Measurements from ENCODE around the gene CWC27.

Gene CWC27

DNA sequence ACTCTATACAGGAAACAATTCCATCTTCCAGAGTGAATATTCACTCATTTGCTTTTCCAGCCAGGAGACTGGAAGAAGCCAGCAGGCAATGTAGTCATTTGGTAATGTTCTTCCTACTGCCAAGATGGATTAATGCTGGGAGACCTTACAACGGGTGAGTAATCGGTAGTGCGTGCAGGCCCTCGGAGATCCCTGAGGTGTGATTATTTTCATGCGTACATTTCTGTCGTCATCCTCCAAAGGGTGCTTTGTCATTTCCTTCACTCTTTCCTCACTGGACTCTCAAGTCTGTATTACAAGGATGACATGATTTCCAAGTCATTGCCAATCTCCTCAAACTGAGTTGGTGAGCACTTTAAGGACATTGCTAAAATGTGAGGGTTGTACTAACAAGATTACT, 263.5 kb downstream of the CWC27 start:
- no peak for DNase-seq (ENCODE audit: low read depth in 1 of 2, low spot score in 1 of 2)
- TF ChIP-seq, protein P1, sequence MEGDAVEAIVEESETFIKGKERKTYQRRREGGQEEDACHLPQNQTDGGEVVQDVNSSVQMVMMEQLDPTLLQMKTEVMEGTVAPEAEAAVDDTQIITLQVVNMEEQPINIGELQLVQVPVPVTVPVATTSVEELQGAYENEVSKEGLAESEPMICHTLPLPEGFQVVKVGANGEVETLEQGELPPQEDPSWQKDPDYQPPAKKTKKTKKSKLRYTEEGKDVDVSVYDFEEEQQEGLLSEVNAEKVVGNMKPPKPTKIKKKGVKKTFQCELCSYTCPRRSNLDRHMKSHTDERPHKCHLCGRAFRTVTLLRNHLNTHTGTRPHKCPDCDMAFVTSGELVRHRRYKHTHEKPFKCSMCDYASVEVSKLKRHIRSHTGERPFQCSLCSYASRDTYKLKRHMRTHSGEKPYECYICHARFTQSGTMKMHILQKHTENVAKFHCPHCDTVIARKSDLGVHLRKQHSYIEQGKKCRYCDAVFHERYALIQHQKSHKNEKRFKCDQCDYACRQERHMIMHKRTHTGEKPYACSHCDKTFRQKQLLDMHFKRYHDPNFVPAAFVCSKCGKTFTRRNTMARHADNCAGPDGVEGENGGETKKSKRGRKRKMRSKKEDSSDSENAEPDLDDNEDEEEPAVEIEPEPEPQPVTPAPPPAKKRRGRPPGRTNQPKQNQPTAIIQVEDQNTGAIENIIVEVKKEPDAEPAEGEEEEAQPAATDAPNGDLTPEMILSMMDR (IDR thresholded peaks at IDR 0.05; ENCODE audit: insufficient read depth, low read length) = no peak
- TF ChIP-seq GABPA (IDR thresholded peaks at IDR 0.05; ENCODE audit: low read depth) = no peak
- TF ChIP-seq SPI1 (IDR thresholded peaks at IDR 0.05; ENCODE audit: borderline replicate concordance, low read depth) = no peak
- TF ChIP-seq, protein P2, sequence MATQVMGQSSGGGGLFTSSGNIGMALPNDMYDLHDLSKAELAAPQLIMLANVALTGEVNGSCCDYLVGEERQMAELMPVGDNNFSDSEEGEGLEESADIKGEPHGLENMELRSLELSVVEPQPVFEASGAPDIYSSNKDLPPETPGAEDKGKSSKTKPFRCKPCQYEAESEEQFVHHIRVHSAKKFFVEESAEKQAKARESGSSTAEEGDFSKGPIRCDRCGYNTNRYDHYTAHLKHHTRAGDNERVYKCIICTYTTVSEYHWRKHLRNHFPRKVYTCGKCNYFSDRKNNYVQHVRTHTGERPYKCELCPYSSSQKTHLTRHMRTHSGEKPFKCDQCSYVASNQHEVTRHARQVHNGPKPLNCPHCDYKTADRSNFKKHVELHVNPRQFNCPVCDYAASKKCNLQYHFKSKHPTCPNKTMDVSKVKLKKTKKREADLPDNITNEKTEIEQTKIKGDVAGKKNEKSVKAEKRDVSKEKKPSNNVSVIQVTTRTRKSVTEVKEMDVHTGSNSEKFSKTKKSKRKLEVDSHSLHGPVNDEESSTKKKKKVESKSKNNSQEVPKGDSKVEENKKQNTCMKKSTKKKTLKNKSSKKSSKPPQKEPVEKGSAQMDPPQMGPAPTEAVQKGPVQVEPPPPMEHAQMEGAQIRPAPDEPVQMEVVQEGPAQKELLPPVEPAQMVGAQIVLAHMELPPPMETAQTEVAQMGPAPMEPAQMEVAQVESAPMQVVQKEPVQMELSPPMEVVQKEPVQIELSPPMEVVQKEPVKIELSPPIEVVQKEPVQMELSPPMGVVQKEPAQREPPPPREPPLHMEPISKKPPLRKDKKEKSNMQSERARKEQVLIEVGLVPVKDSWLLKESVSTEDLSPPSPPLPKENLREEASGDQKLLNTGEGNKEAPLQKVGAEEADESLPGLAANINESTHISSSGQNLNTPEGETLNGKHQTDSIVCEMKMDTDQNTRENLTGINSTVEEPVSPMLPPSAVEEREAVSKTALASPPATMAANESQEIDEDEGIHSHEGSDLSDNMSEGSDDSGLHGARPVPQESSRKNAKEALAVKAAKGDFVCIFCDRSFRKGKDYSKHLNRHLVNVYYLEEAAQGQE (IDR thresholded peaks at IDR 0.05; ENCODE audit: insufficient replicate concordance, low read depth) = no peak
- no peak for TF ChIP-seq POLR2AphosphoS5 (IDR thresholded peaks at IDR 0.05; ENCODE audit: low read depth)
- H3K27me3 ChIP-seq (ENCODE audit: insufficient read depth, poor library complexity, severe bottlenecking) = no peaks in the 10 kb centered on the region
- no peak overlapping the region for H3K27ac ChIP-seq (replicated peaks)
- H3K4me3 ChIP-seq (replicated peaks; ENCODE audit: insufficient read depth, low read length) = no peak overlapping the region

DNA sequence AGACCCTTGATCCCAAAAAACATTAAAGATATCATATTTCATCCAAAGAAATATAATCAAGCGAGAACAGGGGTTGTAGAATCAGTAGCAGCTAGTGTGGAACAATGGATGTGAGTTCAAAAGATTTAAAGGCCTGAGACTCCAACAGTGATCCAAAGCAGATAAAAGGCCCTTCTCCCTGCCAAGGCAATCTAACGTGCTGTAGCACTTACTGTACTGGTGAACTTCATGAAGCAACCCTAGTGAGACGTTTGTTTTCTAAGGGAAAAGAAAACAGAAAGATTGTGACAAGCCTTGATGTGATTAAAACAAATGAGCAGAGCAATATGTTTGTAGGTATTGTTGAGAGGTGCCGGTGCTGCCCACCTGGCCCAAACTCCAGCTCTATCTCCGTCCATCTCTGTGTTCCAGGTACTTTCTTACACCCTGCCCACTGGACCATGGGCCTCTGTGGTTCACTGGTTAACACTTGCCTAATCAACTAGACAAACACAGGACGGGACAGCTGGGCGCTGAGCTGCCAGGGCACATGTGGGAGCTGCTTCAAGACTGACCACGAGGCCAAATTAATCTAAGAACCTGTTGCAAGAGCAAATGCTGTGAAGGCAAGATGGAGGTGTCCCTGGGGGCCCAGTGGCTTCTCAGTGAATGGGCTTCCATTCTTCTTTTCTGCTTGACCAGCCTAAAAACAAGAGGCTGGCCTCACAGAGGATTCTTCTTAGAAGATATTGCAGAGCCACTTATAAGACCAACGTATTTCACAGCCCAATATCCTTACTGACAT, 265.5 kb downstream of the CWC27 start:
- DNase-seq (ENCODE audit: low read depth in 1 of 2, low spot score in 1 of 2) = no peak
- H3K27ac ChIP-seq (replicated peaks) = no peak overlapping the region
- TF ChIP-seq GABPA (IDR thresholded peaks at IDR 0.05; ENCODE audit: low read depth) (no peak), SPI1 (IDR thresholded peaks at IDR 0.05; ENCODE audit: borderline replicate concordance, low read depth) (no peak), POLR2AphosphoS5 (IDR thresholded peaks at IDR 0.05; ENCODE audit: low read depth) (no peak)
- TF ChIP-seq, protein P2 (IDR thresholded peaks at IDR 0.05; ENCODE audit: insufficient replicate concordance, low read depth) = no peak
- TF ChIP-seq, protein P1 (IDR thresholded peaks at IDR 0.05; ENCODE audit: insufficient read depth, low read length) = no peak
- H3K4me3 ChIP-seq (replicated peaks; ENCODE audit: insufficient read depth, low read length) = no peak overlapping the region
- no peaks in the 10 kb centered on the region for H3K27me3 ChIP-seq (ENCODE audit: insufficient read depth, poor library complexity, severe bottlenecking)

DNA sequence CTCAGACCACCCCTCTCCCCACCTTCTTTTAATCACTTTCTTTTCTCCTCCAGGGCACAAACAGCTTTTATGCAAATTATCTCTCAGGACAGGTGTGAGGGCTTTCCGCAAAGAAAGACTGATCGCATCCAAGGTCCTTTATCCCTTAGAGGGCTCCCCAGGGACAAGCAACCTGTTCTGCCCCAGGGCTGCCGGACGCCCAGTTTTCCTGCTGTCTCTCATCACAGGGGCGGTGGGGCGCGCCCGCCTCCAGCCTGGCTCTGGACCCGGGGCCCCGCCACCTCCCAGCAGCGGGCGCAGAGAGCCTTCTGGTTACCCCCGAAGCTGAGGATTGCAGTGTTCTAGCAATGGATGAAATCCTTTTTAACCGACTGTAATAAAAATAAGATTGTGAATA, 266.1 kb downstream of the CWC27 start:
- no peak overlapping the region for H3K4me3 ChIP-seq (replicated peaks; ENCODE audit: insufficient read depth, low read length)
- no peak for TF ChIP-seq GABPA (IDR thresholded peaks at IDR 0.05; ENCODE audit: low read depth)
- TF ChIP-seq, protein P1 (IDR thresholded peaks at IDR 0.05; ENCODE audit: insufficient read depth, low read length) = no peak
- DNase-seq (ENCODE audit: low read depth in 1 of 2, low spot score in 1 of 2) = no peak
- H3K27me3 ChIP-seq (ENCODE audit: insufficient read depth, poor library complexity, severe bottlenecking) = no peaks in the 10 kb centered on the region
- no peak overlapping the region; the same call in 1 of the 2 replicates for H3K27ac ChIP-seq (replicated peaks)
